ENCODE results near the gene LMNB1. TPM values are rescaled to one million over a fixed set of nuclear protein-coding genes. Genes with fewer than 3 reads are reported as not detected.
A peak's percentile ranks its signal among the peaks of the same experiment; 100 is the strongest.

The LMNB1 gene
- polyA plus RNA-seq, 3 donors, result 18.0 to 33.0 (median 28.2) TPM

GRCh38 chr5:126826619-126827215 lies 49.8 kb downstream of the LMNB1 start:
- TF ChIP-seq CTCF (IDR thresholded peaks at IDR 0.05), result no peak
- Histone ChIP-seq H3K4me2 (replicated peaks; ENCODE audit: extremely low read depth, low read length, poor library complexity, severe bottlenecking) (no peak overlapping the region), H3K4me1 (ENCODE audit: control insufficient read depth in 1 of 2, insufficient read depth in 2 of 2, low read length in 2 of 2) (no peaks in the 10 kb centered on the region), H3K9ac (ENCODE audit: insufficient read depth, low read length, poor library complexity, severe bottlenecking) (no peak overlapping the region), H3K9me3 (replicated peaks in 1 of 2; ENCODE audit: control insufficient read depth in 1 of 2, insufficient read depth in 1 of 2, low read length in 2 of 2) (no peaks in the 10 kb centered on the region), H3K36me3 (replicated peaks in 1 of 2; ENCODE audit: control insufficient read depth in 1 of 2, insufficient read depth in 2 of 2, low read length in 2 of 2) (peaks cover 90 to 98% of the 10 kb centered on the region in 2 donors), H3K27me3 (ENCODE audit: control insufficient read depth in 2 of 2, insufficient read depth in 2 of 2, low read length in 2 of 2) (no peaks in the 10 kb centered on the region), H3K27ac (ENCODE audit: low read depth in 1 of 2, low read length in 2 of 2) (peak overlapping the region in 1 of 2 donors; percentile 17), H4K20me1 (ENCODE audit: insufficient read depth, low read length) (peaks cover 17% of the 10 kb centered on the region), H3K79me2 (ENCODE audit: insufficient read depth, low read length) (peaks cover 99% of the 10 kb centered on the region), H2AFZ (ENCODE audit: insufficient read depth, low read depth, low read length, poor library complexity, severe bottlenecking) (no peak overlapping the region), H3K4me3 (replicated peaks in 1 of 3; ENCODE audit: low read depth in 2 of 3, low read length in 3 of 3) (no peak overlapping the region)
- peaks cover 0 to 3% (median 0%) of the 10 kb centered on the region in 7 donors for H3K9me3 Mint-ChIP-seq
- no peak for DNase-seq
- 0% methylated on average over 1 of the region's 3 CpGs for WGBS (ENCODE audit: insufficient coverage)
- peaks cover 67 to 78% of the 10 kb centered on the region in 2 donors for H3K36me3 Mint-ChIP-seq
- no peaks in the 10 kb centered on the region for H3K4me1 Mint-ChIP-seq
- intact Hi-C loops (cut with micrococcal nuclease), result no loop called here
- no peaks in the 10 kb centered on the region for H3K27me3 Mint-ChIP-seq (ENCODE audit: low read depth in 3 of 3)
- no peak overlapping the region for H3K4me3 Mint-ChIP-seq
- H3K27ac Mint-ChIP-seq, result peak overlapping the region in 5 of 7 donors; percentile 17 to 78 (median 26)

GRCh38 chr5:126829098-126829497 lies 52.2 kb downstream of the LMNB1 start:
- H3K4me3 Mint-ChIP-seq, result no peak overlapping the region
- DNase-seq, result no peak
- peaks cover 94% of the 10 kb centered on the region for H3K79me2 ChIP-seq (ENCODE audit: insufficient read depth, low read length)
- H4K20me1 ChIP-seq (ENCODE audit: insufficient read depth, low read length), result peaks cover 19% of the 10 kb centered on the region
- TF ChIP-seq CTCF (IDR thresholded peaks at IDR 0.05), result no peak
- peaks cover 91 to 98% of the 10 kb centered on the region in 2 donors for H3K36me3 ChIP-seq (replicated peaks in 1 of 2; ENCODE audit: control insufficient read depth in 1 of 2, insufficient read depth in 2 of 2, low read length in 2 of 2)
- H3K9me3 ChIP-seq (replicated peaks in 1 of 2; ENCODE audit: control insufficient read depth in 1 of 2, insufficient read depth in 1 of 2, low read length in 2 of 2), result no peaks in the 10 kb centered on the region
- 100% methylated on average over 1 of the region's 5 CpGs for WGBS (ENCODE audit: insufficient coverage)
- H3K27ac ChIP-seq (ENCODE audit: low read depth in 1 of 2, low read length in 2 of 2), result peak overlapping the region in 1 of 2 donors; percentile 56
- H3K4me3 ChIP-seq (replicated peaks in 1 of 3; ENCODE audit: low read depth in 2 of 3, low read length in 3 of 3), result no peak overlapping the region
- H3K9me3 Mint-ChIP-seq, result no peaks in the 10 kb centered on the region
- no peaks in the 10 kb centered on the region for H3K27me3 Mint-ChIP-seq (ENCODE audit: low read depth in 3 of 3)
- peaks cover 70 to 81% of the 10 kb centered on the region in 2 donors for H3K36me3 Mint-ChIP-seq
- H3K27me3 ChIP-seq (ENCODE audit: control insufficient read depth in 2 of 2, insufficient read depth in 2 of 2, low read length in 2 of 2), result no peaks in the 10 kb centered on the region
- H3K4me1 ChIP-seq (ENCODE audit: control insufficient read depth in 1 of 2, insufficient read depth in 2 of 2, low read length in 2 of 2), result no peaks in the 10 kb centered on the region
- H3K27ac Mint-ChIP-seq, result peak overlapping the region in 3 of 7 donors; percentile 4 to 60 (median 43)
- H3K4me1 Mint-ChIP-seq, result no peaks in the 10 kb centered on the region
- H3K9ac ChIP-seq (ENCODE audit: insufficient read depth, low read length, poor library complexity, severe bottlenecking), result no peak overlapping the region
- H3K4me2 ChIP-seq (replicated peaks; ENCODE audit: extremely low read depth, low read length, poor library complexity, severe bottlenecking), result no peak overlapping the region
- H2AFZ ChIP-seq (ENCODE audit: insufficient read depth, low read depth, low read length, poor library complexity, severe bottlenecking), result no peak overlapping the region
- intact Hi-C loops (cut with micrococcal nuclease), result no loop called here

All from CD14-positive monocyte (primary cell).